GM23338 (cell line): ENCODE results near the gene RASGRF2. TPM values are rescaled to one million over a fixed set of nuclear protein-coding genes. Genes with fewer than 3 reads are reported as not detected.

ENCODE experiments used
- CREB1 ChIP-seq: fragments of 250-450 bp; sonication (Bioruptor Pico); IDR thresholded peaks from 2 replicates; pipeline ENCODE4 v1.5.0; 2020; ENCODE audit warnings: low read depth, mild to moderate bottlenecking, moderate library complexity
- ETS1 ChIP-seq: IDR thresholded peaks from 2 replicates; pipeline ENCODE4 v1.6.1; 2016; ENCODE audit warnings: antibody characterized with exemption
- EZH2 ChIP-seq: fragments of 200-600 bp; sonication (generic); IDR thresholded peaks from one replicate; pipeline ENCODE4 v1.8.0; 2017; ENCODE audit warnings: antibody characterized with exemption, mild to moderate bottlenecking, low read depth; ENCODE audit not compliant: unreplicated experiment
- EZH2phosphoT487 ChIP-seq: fragments of 200-600 bp; sonication (generic); IDR thresholded peaks from one replicate; pipeline ENCODE4 v1.8.1; 2018; ENCODE audit warnings: antibody characterized with exemption; ENCODE audit not compliant: unreplicated experiment
- JUNB ChIP-seq: IDR thresholded peaks from one replicate; pipeline ENCODE4 v1.6.1; 2016; ENCODE audit warnings: antibody characterized with exemption; ENCODE audit not compliant: unreplicated experiment
- POLR2AphosphoS5 ChIP-seq: IDR thresholded peaks from 2 replicates; pipeline ENCODE4 v1.6.1; 2016; ENCODE audit warnings: antibody characterized with exemption, low read depth
- REST ChIP-seq: IDR thresholded peaks from one replicate; pipeline ENCODE4 v1.6.1; 2018; ENCODE audit warnings: antibody characterized with exemption; ENCODE audit not compliant: unreplicated experiment
- STAT1 ChIP-seq: IDR thresholded peaks from one replicate; pipeline ENCODE4 v1.6.1; 2016; ENCODE audit warnings: antibody characterized with exemption; ENCODE audit not compliant: unreplicated experiment
- ZNF114 ChIP-seq: fragments of 250-450 bp; sonication (Bioruptor Pico); IDR thresholded peaks from 2 replicates; pipeline ENCODE4 v1.5.0; 2020; ENCODE audit warnings: mild to moderate bottlenecking, moderate library complexity
- ZNF462 ChIP-seq: fragments of 250-450 bp; sonication (Bioruptor Pico); IDR thresholded peaks from 2 replicates; pipeline ENCODE4 v1.5.0; 2020; ENCODE audit warnings: mild to moderate bottlenecking, moderate library complexity
- polyA plus RNA-seq: library from polyadenylated mRNA; unstranded; fragments of >200 nt; fragmentation: Nextera tagmentation; extraction: Ambion mirVana; gene quantifications from 2 replicates; pipeline ENCODE4 v1.2.1, GENCODE V29; 2016
- total RNA-seq: library from RNA; depleted of rRNA; stranded (reverse); fragments of >200 nt; shearing (Covaris generic); gene quantifications from 2 replicates; pipeline ENCODE4 v1.2.3, GENCODE V29; 2014

RASGRF2 gene
- total and polyA plus RNA-seq, 2 experiments from 2014 or later = 5.0 to 19.2 TPM

- TF ChIP-seq ZNF462 (CRISPR knock-in tag) = no peak
- no peak for TF ChIP-seq ETS1
- no peak for TF ChIP-seq POLR2AphosphoS5
- TF ChIP-seq EZH2 = no peak
- TF ChIP-seq ZNF114 (CRISPR knock-in tag) = no peak
- TF ChIP-seq CREB1 (CRISPR knock-in tag) = no peak
- no peak for TF ChIP-seq STAT1
- TF ChIP-seq REST = no peak
- TF ChIP-seq EZH2phosphoT487 = no peak
- no peak for TF ChIP-seq JUNB
Measured at GRCh38 chr5:81147011-81147885, 187.1 kb downstream of the RASGRF2 start (continued).
